Cerebellar cortex (tissue), 1 donor: ENCODE data around the gene LCLAT1.
A peak's percentile ranks its signal among the peaks of the same experiment; 100 is the strongest.

Experiments
- DNase-seq: peaks from one replicate; pipeline ENCODE4 v3.0.0-alpha.2; 2015; ENCODE audit warnings: low spot score

LCLAT1 gene

DNA sequence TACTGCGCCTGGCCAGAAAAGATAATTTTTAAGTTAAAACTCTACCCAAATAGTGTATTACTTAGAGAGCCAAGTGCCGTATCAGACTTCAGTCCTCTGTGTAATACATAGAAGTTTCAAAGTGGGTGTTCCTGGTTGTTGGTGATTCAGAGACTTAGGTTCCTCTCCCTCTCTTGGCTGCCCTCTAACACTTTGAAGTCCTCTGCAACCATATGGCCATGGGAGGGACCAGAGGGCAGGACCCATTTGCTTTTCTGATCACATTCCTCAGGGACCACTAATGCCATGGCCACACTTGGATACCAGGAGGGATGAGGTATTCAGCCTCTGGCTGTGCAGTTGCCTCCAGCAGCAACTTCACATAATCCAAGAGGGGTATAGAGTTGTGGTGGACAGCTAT is 228.7 kb downstream of the LCLAT1 start:
- no peak for DNase-seq

DNA sequence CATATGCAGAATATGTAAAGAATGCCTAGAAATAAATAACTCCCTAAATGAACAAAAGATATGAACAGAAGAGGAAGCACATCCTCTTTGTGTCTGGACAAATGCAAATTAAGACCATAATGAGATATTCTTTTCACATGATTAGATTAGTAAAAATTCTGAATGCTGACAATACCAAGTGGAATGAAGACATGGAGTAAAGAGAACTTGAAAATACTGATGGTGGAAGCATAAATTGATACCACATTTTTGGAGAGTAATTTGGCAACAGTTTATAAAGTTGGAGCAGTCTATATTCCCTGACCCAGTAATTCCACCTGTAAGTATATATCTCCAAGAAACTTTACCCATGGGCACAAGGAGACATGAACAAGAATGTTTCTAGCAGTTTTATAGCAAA is 230.2 kb downstream of the LCLAT1 start:
- no peak for DNase-seq

DNA sequence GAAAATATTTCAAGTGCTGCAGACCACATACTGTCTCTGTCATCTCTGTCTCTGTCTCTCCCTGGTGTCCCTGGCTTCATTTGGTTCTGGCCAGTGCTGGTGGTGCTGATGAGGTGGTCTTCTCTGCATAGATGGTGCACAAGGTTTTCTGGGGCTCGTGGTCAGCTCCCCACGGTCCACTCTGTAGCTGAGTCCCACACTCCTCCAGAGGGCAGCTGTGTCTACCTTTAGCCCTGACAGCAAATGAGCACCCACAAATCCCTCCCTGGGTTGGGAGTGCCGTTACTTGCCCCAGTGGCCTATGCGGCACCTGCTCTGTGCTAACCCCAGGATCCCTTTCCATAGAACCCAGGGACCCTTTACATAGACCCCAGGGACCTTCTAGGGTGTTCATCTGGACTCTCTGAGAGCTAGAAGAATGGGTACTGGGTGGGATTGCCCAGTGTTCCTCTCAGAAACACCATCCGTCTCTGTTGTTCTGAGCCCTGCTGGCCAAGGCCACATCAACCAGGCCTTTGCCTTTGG is 230.9 kb downstream of the LCLAT1 start:
- no peak for DNase-seq

DNA sequence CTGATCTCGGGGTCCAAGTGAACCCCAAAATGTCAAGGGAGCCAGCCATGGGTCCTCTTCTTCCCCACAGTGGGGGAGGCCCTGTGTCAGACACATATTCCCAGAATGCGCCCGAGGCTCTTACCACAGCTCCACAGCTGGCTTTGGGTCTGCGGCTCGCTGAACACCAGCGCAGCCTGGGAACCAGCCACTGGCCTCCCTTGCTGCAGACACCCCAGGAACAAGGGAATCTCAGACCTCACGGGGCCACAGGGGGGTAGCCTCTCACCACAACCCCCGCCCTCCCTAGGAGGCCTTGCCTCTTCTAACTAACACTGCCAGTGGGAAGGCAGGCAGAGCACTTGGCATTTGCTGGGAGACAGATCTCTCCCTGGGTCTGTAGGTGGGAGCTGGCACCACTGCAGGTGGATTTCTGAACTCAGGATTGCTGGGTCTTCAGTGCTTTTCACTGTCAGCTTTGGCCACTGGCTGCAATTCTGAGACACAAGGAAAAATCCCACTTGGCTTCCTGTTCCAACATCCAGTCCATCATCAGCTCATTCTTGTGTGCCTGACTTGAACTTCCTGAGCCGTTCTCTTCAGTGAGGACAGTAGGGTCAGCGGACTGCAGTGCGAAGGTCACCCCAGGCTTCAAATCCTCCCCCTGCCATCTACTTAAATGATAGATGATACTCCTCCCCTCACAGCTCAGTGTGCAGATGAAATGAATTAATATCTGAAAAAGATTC is 231.5 kb downstream of the LCLAT1 start:
- DNase-seq: no peak

DNA sequence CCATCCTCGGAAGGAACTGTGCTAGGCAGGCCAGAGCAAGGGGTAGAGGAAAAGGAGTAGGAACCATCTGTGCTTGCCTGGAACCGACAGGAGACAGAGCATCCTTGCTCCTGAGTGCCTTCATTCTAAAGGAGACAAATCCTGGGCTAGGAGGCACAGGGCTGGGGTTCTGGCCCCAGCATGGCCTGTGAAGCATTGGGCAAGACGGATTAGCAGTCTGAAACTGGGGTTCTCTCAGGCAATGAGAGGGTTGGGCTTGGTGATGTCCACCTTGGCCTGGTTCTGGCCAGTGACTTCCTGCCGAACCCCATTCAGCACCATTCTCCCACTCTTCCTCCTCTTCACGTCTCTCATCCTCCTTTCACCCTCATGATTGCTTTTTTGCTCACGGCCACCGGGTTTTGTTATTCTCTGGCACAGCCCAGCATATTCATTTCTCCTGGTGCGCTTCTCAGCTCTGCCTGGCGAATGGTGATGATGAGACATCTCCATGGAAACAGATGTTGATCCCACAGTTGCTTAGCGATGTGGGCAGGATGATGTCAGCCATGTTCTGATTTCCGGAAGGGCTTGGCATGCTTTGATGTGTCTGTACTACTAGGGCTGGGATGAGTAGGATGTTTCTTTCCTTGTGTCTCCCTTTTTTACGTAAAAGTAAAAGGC is 232.5 kb downstream of the LCLAT1 start:
- no peak for DNase-seq

DNA sequence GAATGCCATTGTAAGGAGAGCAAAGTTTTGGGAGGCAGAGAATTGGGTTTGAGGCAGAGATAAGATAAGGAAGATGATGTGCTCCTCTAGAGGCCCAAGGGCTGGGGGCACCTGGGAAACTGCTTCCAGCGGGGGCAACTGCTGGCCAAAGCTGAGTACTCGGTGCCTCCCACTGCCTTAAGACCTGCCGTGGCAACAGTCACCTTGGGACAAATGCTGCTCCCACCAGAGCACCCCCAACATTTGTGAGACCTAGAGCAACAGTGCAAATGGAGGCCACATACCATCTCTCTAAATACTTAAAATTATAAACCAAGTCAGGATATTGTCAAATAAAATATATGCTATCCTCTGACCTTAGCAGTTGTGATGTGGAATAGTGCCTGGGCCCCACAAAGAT is 233.1 kb downstream of the LCLAT1 start:
- no peak for DNase-seq

DNA sequence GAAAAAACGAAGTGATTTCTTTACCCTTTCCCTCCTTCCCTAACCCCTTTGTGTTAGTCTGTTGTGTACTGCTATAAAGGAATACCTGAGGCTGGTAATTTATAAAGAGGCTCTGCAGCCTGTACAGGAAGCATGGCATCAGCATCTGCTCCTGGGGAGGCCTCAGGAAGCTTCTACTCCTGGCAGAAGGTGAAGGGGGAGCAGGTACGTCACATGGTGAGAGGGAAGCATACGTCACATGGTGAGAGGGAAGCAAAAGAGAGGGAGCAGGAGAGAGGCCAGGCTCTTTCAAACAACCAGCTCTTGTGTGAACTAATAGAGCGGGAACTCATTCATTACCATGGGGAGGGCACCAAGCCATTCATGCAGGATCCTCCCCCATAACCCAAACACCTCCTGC is 234.0 kb downstream of the LCLAT1 start:
- DNase-seq: no peak

DNA sequence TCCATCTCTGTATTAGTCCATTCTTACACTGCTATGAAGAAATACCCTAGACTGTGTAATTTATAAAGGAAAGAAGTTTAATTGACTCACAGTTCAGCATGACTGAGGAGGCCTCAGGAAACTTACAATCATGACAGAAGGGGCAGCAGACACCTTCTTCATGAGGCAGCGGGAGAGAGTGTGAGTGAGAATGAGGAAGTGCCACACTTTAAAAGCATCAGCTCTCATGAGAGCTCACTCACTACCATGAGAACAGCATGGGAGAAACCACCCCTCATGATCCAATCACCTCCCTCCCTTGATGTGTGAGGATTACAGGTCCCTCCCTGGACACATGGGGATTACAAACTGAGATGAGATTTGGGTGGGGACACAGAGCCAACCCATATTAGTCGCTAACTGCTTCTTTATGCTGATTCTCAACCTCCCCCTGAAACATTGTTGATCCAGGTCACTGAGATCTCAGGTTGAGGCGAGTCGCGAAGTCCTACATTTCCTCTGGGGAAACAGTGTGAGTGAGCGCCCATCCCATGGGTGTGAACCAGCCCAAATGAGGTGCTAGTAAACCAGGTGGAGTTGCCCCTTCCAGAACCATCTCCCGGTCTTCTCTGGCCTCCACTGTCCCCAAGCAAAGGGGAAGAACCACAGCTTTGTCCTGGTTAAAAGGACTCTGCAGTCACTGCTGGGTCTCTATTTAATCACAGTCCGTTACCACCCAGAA is 236.3 kb downstream of the LCLAT1 start:
- no peak for DNase-seq

DNA sequence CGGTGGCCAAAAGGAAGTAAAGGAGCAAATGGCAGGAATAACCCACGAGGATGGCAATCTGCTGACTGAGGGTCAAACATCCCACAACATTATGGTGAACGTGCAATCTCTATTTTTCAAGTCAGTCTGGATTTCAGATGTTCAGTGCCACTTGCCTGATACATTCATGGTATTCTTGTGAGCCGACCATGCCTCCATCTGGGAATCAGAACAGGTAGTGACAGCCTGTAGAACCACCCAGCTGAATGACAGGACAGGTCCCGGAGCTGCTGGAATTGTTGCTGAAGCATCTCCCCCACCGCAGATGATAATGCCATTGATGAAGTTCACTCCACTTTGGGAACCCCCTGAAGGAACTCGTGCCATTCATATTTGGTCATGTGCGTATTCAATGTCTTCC is 237.0 kb downstream of the LCLAT1 start:
- DNase-seq: no peak

DNA sequence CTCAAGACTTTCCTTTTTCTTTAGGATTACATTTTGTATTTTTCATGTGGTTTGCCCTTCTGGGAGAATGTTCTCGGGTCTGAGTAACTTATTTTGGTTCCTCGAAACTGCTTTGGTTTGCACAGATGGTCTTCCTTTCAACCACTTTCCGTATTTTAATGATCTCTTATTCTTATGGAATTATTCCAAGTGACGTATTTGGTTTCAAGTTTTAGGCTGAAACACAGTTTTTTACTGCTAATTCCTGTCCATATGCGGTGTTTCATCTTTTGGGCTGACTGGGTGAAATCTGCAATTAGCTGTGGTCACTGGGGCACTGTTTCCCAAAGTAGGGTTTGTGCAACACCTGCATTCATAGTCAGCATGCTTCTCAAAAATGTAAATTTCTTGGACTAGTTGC is 237.5 kb downstream of the LCLAT1 start:
- DNase-seq: no peak

DNA sequence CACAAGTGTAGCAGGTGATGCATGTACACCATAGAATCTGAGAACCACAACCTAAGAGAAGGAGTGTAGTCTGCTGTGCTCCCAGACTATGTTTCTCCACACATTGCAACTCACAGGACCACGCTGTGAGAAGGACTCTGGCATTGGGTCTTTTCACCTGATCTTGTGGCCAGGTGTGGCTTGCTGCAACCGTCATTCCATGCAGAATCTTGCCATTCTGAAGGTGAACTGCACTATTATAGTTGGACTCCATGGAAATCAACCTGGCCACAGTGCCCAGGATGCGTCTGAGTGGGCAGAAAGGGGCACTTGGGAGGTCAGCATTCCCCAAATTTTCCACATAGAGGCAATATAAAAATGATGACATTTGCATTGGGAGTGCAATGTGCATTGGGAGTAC is 237.9 kb downstream of the LCLAT1 start:
- no peak for DNase-seq

DNA sequence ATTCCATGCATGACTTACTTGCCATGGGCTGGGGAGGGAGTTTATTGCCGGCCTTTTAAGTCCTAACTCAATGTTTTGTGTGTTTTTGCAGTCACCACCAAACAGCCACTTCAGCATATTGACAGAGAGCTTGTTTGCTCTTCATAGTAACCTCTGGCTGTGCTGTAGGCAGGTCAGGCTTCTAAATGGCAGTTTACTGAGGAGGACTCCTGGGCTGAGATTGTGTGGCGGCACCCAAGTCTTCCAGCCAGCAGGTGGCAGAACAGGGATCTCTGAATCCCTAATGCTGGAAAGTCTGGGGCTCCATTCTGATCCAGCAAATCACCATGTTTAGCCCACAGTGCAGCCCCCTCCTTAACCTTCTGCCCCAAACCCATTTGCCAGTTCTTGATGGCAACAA is 239.0 kb downstream of the LCLAT1 start:
- DNase-seq: no peak

DNA sequence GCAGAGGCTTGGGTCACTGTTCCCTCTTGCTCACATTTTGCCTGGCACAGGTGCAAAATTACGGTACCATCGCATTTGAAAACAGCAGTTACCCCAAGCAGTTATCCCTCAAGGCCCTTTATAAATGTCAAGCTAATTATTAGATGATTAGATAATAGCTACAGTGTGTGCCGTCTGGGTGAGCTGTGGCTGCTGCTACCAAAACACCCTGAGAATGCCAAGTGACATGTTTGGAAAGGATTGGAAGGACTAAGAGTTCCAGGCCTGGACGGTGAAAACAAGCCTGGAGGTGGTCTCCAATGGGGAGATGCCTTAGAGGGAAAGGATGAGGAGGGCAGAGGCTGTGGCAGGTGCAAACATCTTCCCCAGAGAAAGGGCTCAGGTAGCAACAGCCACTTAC is 239.6 kb downstream of the LCLAT1 start:
- no peak for DNase-seq

DNA sequence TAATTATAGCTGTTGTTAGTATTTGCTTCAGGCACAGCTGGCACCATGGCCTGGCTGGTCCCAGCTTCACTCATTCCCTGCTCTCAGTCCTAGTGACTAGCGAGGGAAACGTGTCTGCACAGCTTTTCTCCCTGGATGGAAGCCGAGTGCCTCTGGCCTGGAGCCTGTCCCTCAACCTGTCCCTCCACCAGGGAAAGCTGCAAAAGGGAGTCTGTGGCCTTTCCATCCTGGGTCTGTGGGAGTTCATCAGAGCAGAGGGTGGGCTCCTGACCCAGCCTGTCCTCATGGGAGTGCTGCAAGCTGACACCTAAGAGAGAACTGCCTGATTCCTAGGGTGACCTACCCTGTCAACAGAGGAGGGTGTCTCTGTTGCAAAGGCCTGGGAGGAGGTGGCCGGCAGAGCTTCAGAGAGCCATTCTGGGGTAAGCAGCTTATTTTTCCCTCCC is 241.9 kb downstream of the LCLAT1 start:
- DNase-seq: peak; percentile 31

DNA sequence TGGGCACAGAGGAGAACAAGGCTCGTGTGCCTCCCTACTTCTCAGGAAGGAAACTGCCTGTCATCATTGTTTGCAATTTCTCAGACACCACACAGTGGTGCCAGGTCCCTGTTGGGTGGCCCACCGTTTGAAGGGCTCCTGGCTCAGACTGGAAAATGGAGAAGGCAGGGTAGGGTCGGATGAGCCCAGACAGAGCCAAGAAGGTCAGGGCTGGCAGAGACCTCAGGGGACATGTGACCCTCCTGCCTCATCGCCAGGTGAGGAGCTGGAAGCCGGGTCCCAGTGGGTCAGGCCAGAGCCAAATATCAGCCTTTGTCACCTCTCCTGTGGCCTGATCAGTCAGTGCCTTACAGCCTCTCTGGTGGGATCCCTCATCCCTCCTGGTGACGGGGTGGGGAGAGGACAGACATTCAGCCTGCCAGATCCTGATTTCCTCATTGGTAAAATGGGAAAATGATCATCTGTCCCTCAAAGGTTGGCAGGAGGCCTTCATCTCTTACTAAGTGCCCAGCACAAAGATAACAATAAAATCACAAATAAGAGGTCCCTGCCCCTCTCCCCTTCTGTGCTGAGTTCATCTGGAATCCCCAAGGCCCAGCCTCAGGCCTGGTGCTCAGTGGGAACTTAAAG is 242.6 kb downstream of the LCLAT1 start:
- DNase-seq: no peak

DNA sequence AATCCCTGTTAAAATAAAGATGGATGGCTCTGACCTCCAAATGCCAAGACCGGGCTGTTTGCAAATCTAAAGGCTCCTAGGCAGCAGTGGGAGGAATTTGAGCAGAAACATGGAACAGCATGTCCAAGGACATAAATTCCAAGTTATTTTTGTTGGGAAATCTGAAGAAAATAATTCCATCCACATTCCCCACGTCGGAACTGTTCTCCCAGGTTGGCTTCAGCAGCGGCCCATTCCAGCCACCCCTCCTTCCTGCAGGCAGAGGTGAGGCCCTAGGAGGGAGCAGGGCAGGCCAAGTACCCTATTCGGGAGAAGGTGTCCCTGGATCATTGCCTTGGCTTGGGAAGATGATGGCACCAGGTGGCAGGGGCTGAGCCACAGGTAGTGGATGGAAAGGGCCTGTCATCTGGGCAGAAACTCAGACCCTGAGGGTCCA is 243.1 kb downstream of the LCLAT1 start:
- no peak for DNase-seq

DNA sequence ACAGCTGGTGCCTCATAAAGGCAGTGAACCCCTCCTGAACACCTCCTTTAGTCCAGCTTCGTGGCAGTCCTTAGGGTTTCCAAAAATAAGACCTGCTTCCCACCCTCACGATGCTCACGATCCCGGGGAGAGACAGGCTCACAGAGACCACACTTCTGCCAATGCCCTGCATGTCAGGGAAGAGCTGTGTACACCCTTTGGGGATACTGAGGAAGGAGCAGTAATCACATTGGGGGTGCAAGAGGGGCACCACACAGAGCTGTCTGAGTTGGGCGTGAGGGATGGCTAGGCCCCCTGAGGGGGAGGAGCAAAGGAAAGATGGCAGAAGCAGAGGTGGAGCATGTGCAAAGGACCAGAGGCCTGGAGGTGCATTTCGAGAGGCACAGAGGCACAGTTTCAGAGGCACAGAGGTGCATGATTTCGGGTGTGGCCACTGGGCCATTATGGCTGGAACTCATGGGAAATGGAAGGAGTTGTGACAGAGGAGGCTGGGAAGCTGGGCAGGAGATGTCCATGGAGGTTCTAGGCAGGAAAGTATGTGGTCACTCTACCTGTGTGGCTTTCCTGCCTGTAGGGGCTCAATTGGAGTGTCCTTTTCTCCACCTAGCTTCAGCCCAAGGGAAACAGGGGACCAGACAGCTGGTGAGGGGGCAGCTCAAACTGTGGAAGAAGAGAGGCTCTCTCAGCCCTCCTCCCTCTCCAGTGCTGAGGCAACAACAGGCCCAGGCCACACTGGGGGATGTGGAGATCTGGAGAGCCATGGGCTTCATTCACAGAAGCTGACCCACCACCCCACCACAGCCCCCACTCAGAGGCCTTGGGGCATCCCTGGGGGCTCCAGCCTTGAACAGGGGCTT is 244.3 kb downstream of the LCLAT1 start:
- DNase-seq: no peak

DNA sequence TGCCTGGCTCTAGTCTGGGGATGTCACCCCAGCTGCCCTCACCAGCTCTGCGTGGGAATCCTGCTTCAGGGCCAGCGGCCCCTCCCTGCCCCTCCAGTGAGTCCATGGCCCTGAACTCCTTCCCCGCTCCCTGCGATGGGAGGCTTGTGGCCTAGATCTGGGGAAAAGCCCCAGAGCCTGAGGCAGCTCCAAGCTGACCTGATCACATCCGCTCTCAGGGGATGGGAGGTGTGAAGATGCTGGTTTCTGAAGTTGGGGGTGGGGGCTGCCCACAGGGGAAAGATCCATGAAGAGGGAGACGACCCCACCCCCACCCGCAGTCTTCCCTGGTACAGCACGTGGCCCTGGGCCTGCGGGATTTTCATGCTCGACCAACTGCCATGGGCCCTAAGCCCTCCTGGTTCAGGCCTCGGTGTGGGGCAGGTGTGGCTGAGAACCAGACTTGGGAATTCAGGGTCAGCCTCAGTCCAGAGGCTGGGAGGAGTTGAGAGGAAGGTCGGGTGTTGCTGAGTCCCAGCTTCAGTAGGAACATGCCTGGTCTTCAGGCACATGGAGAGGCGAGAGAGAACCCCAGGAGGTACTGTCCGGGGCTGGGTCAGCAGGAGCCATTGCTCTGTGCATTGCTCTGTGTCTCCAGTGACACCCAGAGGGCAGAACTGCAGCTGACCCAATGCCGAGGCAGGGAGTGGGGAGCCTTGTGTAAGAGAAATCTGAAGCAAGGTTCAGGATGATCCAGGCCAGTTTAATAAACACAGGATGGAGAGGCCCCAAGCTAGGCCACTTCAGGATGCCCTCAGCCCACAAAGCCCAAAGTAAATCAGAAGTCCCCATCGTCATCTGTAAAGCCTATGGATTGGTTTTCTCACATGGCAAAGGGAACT is 245.1 kb downstream of the LCLAT1 start:
- DNase-seq: peak; percentile 8

DNA sequence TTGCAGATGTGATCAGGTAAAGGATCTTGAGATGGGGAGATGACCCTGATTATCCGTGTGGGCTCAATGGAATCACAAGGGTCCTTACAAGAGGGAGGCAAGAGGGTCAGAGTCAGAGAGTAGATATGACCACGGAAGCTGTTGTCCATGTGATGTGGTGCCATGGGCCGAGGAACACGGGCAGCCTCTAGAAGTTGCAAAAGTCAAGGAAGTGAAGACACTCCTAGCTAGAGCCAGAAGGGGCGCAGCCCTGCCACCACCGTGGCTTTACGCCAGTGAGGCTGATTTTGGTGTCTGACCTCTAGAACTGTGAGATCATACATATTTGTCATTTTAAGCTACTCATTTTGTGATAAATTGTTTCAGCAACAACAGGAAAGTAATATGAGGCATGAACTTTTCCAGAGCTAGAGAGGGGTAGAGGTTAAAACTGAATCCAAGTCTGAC is 245.8 kb downstream of the LCLAT1 start:
- no peak for DNase-seq
